ENCODE results near the gene KCNIP4. TPM values are rescaled to one million over a fixed set of nuclear protein-coding genes. Genes with fewer than 3 reads are reported as not detected.

Gene KCNIP4
- total and polyA plus RNA-seq, 2 of the 8 experiments (the other 6 are each of a cell fraction or from before 2014, with no cell fraction given) = 0.06 TPM; not detected in 1

DNA sequence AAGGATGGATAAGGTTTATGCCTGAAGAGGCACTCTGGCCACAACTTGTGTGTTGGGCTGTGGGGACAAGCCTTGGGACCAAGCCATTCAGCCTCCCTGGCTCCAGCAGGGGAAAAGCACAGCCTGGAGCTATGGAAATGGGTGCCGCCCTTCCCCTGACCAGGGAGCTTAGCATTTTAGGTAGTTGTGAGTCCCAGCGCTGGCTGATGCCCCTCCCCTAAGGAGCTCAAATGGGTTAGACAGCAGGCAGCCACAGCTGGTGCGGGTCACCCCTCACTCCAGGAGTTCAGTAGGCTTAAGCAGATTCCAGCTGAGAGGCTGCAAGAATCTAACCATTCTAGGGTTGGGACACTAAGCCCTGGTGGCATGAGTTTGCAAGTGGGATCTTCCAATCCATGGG is 172.9 kb downstream of the KCNIP4 start (continued):
- TF ChIP-seq, protein P1, sequence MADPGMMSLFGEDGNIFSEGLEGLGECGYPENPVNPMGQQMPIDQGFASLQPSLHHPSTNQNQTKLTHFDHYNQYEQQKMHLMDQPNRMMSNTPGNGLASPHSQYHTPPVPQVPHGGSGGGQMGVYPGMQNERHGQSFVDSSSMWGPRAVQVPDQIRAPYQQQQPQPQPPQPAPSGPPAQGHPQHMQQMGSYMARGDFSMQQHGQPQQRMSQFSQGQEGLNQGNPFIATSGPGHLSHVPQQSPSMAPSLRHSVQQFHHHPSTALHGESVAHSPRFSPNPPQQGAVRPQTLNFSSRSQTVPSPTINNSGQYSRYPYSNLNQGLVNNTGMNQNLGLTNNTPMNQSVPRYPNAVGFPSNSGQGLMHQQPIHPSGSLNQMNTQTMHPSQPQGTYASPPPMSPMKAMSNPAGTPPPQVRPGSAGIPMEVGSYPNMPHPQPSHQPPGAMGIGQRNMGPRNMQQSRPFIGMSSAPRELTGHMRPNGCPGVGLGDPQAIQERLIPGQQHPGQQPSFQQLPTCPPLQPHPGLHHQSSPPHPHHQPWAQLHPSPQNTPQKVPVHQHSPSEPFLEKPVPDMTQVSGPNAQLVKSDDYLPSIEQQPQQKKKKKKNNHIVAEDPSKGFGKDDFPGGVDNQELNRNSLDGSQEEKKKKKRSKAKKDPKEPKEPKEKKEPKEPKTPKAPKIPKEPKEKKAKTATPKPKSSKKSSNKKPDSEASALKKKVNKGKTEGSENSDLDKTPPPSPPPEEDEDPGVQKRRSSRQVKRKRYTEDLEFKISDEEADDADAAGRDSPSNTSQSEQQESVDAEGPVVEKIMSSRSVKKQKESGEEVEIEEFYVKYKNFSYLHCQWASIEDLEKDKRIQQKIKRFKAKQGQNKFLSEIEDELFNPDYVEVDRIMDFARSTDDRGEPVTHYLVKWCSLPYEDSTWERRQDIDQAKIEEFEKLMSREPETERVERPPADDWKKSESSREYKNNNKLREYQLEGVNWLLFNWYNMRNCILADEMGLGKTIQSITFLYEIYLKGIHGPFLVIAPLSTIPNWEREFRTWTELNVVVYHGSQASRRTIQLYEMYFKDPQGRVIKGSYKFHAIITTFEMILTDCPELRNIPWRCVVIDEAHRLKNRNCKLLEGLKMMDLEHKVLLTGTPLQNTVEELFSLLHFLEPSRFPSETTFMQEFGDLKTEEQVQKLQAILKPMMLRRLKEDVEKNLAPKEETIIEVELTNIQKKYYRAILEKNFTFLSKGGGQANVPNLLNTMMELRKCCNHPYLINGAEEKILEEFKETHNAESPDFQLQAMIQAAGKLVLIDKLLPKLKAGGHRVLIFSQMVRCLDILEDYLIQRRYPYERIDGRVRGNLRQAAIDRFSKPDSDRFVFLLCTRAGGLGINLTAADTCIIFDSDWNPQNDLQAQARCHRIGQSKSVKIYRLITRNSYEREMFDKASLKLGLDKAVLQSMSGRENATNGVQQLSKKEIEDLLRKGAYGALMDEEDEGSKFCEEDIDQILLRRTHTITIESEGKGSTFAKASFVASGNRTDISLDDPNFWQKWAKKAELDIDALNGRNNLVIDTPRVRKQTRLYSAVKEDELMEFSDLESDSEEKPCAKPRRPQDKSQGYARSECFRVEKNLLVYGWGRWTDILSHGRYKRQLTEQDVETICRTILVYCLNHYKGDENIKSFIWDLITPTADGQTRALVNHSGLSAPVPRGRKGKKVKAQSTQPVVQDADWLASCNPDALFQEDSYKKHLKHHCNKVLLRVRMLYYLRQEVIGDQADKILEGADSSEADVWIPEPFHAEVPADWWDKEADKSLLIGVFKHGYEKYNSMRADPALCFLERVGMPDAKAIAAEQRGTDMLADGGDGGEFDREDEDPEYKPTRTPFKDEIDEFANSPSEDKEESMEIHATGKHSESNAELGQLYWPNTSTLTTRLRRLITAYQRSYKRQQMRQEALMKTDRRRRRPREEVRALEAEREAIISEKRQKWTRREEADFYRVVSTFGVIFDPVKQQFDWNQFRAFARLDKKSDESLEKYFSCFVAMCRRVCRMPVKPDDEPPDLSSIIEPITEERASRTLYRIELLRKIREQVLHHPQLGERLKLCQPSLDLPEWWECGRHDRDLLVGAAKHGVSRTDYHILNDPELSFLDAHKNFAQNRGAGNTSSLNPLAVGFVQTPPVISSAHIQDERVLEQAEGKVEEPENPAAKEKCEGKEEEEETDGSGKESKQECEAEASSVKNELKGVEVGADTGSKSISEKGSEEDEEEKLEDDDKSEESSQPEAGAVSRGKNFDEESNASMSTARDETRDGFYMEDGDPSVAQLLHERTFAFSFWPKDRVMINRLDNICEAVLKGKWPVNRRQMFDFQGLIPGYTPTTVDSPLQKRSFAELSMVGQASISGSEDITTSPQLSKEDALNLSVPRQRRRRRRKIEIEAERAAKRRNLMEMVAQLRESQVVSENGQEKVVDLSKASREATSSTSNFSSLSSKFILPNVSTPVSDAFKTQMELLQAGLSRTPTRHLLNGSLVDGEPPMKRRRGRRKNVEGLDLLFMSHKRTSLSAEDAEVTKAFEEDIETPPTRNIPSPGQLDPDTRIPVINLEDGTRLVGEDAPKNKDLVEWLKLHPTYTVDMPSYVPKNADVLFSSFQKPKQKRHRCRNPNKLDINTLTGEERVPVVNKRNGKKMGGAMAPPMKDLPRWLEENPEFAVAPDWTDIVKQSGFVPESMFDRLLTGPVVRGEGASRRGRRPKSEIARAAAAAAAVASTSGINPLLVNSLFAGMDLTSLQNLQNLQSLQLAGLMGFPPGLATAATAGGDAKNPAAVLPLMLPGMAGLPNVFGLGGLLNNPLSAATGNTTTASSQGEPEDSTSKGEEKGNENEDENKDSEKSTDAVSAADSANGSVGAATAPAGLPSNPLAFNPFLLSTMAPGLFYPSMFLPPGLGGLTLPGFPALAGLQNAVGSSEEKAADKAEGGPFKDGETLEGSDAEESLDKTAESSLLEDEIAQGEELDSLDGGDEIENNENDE (IDR thresholded peaks at IDR 0.05; ENCODE audit: insufficient replicate concordance, low read length) = no peak

Data from H1 (cell line).